ENCODE data around the gene F13A1.

F13A1 gene

DNA sequence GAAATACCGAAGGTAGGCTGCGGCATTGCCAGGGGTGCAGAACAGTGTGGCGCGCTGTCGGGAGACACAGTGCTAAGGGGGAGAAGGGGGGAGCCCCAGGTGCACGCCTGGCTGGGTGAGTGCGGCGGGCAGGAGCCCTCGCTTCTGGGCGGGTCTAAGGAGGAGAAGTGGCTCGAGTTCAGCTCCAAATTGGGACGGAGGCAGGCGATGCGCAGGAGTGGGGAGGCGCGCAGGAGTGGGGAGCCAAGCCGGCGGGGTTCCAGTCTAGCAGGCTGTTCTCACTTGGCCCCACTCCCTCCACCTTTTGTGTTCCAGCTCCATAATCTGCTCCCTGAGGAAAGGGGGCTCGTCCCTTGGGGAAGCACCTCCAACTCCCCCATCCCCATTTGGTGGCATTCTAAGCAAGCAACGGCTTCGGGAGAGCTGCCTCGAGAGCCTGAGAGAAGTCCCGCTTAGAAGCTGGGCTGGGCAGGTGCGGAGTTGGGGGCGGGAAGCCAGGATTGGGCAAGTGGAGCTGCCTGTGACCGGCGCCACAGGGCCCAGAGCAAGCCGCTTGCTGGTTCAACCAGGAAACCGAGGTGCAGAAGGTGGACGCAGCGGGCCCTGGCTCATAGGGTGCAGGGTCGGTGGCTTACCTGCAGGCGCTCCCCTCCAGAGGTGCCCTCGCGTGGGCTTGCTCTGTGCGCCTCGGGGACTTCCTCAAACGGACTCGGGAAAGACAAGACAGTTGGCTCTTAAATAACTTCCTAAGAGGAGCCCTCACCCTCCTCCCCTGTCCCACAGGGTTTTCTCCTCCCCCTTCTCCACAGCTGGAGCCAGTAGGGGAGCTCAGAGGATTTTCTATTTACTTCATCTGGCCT, at the start of gene F13A1:
Gene F13A1, minus strand, starts transcription at position 711 of the 860 bp plus-strand sequence. CDS start 1,998 bp downstream, outside the sequence.
- DNase-seq: no peak

DNA sequence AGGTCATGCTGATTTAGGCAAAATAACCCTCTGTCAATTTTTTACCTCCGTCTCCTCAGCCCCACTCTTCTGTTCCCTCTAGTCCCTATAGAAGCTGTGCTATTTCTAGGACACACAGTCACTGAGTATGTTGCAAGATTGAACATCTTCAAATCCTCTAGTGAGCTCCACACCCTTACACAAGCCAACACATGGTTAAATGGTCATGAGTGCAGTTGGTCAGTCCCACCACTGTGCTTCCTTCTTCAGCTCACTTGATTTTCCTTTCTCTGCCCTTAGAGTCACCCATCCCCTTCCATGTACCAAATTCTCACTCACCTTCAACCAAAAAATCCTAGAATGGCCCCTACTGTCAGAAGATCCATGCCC, 48.2 kb upstream of the F13A1 start:
- no peak for DNase-seq

DNA sequence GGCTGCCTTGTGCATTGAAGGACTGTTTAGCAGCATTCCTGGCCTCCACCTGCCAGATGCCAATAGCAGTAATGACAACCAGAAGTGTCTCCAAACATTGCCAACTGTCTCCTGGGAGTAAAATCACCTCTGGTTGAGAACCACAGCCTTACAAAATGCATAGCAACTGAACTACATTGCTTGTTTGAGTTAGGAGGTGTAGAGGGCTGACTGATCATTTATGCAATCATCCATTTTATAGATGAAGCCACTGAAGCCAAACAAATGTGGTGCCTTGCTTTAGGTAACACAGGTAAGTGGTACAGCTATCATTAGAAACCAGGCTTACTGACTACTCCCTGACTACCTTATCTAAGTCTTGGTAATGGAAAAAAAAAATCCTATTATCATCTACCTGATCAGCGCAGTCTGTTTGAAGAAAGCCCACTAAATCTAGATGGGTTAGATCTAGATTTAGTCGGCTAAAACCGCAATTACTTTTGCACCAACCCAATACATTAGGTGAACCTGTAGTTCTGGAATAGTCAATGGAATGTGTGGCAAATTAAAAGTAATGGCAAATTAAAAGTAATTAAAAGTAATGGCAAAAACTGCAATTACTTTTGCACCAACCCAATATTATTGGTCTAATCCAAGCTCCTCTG, 47.7 kb upstream of the F13A1 start:
- no peak for DNase-seq

DNA sequence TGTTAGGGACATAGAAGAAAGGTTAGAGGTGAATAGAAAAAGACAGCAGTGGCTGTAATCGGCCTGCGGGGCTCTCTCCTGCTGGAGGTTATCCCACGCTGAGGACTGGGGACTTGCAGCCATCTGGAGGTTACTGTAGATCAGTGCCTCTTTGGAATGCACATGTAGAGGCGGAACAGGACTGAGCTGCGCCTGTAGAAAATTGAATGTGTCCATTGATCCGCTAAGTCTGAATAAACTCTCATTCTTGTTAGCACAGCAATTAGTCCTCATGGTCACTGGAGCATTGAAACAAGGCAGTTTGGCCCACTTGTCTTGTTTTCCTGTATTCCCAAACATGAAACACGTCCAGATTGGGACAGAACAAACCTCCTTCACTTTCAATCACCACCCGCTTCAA, 46.3 kb upstream of the F13A1 start:
- no peak for DNase-seq

DNA sequence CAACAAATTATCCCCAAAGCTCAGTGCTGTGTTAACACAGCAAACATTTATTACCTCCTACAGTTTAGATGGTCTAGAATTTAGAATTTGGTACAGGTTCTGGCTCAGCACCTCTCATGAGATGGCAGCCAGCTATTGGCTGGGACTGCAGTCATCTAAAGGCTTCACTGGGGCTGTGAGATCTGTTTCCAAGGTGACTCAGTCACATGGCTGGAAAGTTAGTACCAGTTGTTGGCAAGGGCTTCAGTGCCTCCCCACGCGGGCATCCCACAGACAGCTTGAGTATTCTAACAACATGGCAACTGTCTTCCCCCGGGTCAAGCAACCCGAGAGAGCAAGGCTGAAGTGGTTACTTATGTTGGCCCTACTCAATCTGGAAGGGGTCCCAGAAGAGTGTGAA, 44.8 kb upstream of the F13A1 start:
- DNase-seq: no peak

DNA sequence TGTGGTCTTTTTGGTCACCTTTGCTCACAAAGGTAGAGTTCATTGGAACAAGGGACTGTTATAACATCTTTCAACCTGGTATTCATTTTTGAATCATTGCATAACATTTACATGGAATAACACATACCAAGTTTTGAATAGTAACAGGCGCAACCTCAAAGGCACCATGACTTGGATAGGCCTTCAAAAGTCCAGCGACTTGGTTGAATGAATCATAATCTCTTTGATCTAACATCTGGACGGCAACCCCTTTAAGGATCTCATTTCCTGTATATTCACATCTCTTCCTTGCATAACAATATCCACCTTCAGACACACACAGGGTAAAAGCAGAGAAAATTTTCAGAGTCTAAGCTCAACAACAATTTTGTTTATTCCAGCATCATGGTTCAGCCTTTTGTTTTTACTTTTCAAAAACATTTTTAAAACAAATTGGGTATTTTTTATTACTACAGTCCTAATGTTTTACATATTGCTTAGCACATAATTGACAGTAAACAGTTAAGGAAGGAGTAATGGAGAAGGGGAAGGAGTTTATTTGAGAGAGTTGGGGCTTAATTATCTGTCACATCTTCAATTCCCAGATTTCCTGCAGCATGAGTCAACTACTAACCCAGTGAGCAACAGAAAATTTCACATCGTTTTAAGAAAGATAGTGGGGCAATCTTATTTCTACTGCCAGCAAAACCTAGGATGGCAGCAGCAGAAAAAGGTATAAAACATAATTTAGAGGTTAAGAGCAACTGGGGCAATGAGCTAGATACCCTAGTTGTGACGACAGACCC, 41.8 kb upstream of the F13A1 start:
- DNase-seq: no peak

DNA sequence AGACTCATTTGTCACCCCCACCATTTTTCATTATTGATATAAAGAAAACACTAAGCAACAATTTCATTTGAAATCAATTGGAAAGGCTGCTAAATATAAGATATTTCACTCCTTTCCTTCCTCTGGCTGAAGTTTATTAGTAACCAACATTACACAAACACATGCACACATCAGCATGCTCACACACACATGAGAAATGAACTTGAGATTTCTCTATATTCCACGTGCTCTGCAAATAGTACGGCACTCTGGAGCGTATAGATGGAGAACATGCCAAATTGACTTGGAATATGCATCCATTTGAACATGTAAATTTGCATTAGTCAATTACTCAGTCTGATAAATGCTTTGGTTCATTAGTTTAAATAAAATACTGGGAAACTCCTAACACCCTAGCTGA, 37.1 kb upstream of the F13A1 start:
- no peak for DNase-seq

DNA sequence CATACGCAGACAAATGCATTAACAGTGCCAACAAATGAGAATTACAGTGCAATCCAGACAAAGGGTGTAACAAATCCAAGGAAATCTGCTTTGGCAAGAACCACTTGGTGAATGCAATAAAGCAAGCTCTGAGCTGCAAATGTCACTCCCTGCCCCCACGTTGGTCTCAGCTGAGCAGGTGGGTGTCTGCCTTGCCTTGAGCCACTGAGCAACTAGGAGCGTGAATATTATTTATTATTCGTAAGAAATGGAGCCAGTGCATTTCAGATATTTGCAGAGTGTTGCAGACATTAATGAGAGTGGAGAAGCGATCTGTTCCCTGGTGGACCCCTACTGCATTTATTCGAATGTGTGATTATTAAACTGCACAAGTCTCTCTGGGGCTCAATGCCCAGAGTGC, 36.6 kb upstream of the F13A1 start:
- no peak for DNase-seq

DNA sequence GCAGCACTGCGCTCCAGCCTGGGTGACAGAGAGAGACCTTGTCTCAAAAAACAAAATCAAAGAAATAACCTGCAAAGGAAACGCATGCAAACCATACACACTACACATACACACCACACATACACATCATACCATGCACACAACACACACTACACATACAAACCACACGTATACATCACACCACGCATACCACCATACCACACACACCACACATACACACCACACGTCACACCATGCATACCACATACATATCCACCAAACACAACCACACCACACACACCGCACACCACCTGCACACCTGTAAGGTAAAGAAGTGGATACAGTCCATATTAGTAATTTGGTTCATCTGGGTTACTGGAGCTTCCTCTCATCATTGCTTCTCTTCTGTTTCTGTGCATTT, 32.3 kb upstream of the F13A1 start:
- no peak for DNase-seq

DNA sequence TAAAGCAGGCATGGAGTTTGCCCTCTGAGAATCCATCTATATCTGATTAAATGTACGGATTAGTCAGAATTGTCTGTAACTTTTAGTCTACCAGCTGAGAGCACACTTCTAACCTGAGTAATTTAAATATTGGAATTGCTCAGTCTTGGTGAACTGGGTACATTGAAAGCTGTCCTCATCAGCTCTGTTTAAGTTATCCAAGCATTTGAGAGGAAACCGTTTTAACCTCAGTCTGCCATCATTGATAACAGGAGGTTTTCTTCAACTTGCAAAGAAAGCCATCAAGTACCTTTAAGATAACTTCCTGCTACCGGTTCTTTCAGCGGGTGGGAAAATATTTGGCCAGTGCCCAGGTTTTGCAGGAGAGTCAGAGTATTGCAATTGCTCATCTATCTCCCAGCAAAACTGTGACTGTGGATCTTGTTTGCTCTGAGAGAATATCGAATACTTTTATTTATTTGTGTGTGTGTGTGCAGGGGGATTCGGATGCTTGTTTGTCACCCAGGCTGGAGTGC, 31.1 kb upstream of the F13A1 start:
- DNase-seq: no peak

DNA sequence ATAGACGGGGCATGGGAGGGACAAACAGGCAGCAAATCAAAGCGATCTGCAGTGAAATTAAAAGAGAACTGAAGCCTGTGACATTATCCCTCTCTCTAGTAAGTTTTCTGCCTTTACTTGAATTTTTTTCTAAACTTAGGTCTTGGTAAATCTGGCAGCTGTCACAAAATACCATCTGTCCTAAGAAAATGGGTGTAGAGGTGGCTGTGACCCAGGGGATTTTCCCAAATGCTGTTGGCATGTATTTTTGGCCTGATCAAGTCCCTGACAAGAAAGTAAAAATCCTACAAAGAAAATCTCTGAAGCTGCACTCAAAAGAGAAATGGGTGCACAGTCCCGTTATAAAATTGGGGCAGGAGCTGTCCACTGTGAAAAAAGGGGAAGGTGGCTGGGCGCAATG, 30.2 kb upstream of the F13A1 start:
- no peak for DNase-seq

DNA sequence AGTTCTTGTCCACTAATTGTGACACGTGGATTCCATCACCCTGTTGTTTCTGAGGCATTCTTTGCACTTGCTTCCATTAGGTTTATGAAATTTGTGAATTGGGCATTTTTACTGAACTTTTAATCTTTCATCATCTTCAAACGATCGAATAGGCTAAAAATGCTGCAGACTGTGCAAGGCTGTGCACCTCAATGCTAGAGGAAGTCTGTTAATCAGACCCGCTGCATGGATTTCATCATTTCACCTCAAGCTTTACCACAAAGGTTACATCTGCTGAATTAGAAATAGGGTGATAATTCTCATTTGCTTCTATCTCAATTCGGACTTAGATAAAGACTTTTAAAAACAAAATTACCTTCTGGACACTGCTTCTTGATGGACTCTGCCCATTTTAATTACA, 27.8 kb upstream of the F13A1 start:
- no peak for DNase-seq

DNA sequence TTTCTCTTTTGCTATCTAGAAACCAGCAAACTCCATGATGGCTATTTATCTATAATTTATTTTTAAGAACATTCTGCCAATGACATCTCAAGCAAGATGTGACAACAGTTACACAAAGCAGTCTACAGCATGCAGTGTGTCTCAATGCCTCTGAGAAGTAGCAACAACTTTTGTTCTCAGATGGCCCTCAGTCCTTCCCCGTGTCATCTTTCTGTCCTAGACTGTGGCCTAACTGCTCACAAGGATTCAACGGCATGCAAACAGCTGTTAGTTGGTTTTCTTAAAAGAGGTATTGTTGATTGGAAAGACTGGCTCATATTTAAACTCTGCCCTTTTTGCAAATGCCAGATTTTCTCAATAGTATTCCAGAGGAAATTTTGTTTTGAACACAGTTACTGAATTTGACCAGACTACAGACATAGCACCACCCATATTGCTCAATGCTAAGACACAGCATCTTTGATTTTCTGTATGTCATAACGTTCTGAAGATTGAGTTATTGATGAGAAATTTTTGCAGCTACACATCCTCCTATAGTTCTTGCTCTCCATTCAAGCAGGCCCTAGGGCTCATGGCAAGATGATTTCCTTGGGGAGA, 26.1 kb upstream of the F13A1 start:
- DNase-seq: no peak

DNA sequence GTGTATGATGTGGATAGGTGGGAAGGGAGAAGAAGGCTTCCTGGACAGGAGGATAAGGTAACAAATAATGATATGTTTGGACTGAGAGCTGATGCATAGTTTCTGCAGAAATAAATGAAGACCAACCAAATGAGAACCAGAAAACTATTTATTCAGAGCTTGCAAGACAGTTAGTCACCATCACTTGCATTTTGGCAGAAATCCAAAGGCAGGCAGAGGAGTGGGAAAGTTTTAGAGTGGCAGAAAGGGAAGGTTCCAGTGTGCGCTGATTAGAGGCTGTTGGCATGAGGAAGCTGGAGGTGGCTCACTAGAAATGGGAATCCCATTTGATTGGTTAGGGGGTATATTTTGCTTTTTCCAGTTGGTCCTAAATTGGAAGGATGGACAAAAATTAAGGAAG, 13.0 kb upstream of the F13A1 start:
- no peak for DNase-seq

DNA sequence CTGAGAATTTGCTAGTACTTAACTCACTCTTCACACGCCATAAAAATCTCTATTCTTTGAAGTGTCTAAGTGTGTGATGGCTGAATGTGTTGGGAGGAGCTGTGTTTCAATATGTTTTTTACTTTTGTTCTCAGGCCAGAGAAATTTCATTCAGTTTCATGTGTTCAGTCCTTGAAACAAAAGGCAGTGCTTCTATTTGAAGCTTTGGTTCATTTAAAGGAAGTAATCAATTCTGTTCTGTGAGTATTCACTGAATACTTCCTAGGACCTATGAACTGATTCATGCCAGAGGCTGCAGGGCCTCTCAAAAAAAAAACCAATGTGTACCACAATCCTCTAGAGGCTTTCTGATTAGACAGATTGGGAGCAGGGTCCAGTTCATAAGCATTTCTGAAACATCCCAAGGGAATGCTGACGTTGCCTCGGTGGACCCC, 12.4 kb upstream of the F13A1 start:
- no peak for DNase-seq

DNA sequence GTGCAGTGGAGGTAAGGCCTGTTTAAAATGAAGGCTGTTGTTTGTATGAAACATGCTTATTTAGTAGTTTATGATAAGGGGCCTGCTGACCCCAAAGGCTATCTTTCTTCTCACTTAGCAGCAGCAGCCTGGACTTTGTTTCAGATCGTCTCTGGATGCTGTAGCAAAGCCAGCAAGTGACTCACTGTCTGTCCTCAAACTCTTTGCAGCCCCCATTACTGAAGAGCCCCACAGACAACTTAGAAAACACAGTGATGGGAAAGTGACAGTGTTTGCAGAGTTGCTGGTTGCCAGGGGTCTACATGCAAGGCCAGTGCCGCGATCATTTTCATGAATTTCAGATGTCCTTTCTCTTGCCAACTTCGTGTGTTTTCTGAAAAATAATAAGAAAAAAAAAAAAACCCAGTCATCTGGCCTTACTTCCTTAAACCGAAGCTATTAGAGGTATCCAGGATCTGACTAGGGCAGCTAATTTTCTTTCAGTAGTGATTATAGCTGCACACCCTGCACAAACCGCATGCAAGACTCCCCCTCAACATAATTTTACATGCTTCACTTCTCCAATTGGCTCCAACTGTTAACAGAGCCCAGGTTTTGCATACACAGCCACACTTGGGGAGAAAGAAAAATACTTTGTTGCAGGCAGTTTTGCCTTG, 11.6 kb upstream of the F13A1 start:
- no peak for DNase-seq

DNA sequence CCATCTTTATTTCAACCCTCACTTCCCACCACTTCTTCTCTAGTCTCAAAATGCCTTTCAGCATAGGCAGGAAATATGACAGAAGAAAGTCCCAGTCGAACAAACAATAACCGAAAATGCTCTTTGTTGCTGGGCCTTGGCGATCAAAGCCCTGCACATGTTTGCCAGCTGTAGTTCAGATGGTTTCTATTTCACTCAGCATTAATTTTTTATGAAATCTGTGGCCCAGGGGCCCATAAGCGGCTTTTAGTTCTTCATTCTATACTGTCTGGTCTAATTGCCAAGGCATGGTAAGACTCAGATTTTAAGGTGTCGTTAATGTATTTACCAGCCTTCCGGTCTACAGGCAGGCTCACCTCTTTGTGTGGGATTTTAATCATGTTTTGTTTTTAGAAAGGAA, 10.9 kb upstream of the F13A1 start:
- no peak for DNase-seq

DNA sequence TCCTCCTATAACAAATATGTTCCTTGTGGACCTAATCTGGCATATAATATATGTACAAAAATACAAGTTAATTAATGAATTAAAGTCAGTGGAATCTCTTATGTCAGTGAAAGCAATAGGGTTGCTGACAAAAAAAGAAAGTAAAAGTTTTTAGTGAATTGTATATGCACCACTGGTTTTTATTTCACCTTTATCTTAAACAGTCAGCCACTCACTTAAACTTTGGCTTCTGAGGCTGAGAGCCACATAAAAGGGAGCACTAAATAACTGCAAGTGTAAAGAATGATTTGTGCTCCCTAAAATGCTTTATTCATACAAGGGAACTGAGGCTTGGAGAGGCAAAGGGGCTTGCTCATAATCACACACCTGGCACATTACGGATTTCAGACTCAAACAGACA, 9.9 kb upstream of the F13A1 start:
- DNase-seq: no peak

DNA sequence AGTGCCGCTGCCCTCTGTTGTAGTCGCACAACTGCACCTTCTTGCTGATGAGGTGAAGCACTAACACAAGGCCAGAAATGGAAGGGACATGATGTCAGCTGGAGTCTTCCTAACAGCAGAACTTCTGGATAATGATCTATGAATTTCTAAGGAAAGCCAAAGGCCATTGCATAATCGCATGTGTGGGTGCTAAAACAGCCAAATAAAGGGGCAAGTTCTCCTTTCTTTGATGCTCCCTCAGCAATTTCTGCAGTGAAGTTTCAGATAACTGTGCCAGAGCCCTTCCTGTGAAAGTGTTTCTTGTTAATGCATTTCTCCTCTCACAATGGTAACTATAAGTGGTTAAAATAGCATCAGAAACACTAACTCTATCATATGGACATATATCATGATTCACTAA, 8.0 kb upstream of the F13A1 start:
- no peak for DNase-seq

DNA sequence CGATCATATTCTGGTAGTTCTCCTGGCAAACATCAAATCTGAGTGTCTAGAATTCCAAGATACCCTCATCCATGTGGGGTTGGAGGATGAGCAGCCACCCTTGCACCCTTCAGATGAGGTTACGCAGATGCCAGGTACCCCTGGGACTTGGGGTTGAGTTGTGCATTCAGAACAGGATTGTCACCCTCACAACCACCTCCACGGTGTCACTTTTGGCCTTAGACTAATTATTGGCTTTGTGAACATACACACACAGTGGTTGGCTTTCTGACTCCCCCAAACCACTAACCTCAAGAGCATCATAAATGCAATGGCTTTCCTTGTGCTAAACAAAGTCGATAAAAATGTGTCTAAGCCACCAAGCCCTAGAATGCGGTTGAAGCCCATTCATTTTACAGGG, 2.9 kb upstream of the F13A1 start:
- no peak for DNase-seq

DNA sequence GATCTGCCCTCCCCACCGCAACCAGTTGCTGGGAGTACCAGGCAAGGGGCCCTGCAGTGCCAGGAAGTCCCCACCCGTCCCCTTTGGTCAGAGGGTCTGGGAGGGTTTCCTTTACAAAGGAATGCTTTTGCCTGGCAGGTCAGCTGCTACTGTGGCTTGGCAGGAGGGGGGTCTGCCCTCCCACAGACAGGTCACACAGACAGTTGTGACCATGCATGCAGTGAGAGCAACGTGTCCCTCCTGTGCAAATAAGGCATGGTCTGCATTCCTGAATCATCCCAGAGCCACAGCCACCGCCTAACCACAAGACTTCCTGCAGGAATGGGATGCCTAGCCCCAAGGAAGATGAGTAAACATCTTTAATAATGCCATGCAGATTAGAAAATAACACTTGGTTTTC, 439 bp upstream of the F13A1 start:
- no peak for DNase-seq

DNA sequence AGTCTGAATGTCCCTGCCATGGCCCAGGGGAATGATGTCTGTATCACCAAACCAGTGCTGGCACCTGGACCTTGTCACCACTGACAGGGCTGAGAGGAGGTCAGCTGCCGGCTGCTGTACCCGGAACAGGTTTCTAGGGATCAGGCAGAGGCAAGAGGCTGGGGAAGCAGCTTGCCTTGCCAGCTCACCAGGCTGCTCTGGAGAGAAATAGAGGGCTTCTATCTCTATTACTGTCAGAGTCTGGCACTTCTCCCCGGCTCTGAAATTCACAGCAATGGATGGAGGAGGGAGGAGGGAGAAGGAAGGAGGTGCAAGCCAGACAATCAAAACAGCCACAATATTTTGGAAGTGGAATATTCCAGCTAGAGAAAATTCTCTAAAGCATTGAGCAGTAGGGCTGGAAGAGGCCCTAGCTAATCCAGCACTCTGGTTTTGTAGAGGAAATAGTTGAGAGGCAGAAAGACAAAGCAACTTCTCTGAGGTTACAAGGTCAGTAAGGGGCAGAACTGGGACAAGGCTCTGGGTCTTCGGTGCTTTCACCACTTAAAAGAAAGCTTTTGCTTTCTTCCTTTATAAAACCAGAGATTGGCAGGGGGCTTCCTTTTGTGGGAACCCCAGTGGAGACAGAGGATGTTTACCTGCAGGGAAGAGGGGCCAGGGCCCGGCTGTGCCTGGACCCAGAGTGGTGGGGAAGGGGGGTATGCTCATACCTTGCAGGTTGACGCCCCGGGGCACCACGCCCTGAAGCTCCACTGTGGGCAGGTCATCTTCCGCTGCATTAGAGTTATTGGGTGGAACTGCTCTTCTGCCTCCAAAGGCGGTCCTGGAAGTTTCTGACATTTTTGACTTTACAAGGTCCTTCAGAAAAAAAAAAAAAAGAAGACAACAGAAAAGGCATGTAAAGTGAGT, 2.4 kb downstream of the F13A1 start:
- DNase-seq: no peak

Data from stimulated activated CD8-positive, alpha-beta memory T cell treated with anti-CD3 and anti-CD28 coated beads, Interleukin-4, amount 100 ng/mL, for 48 hours (primary cell).